Upper lobe of left lung (tissue), 4 donors: ENCODE measurements around the gene TDRD7.

ENCODE experiments used
- EP300 ChIP-seq, 4 donors: sonication (generic); formaldehyde crosslinking; IDR thresholded peaks; one replicate each; pipeline ENCODE4 v1.5.1; 2017; ENCODE audit warnings: antibody characterized with exemption in 4 of 4, control low read depth in 2 of 4
- POLR2A ChIP-seq, 4 donors: fragments of 450-650 bp; IDR thresholded peaks; one replicate each; pipeline ENCODE4 v1.5.1; 2016 to 2017; ENCODE audit warnings: antibody characterized with exemption in 4 of 4, mild to moderate bottlenecking in 2 of 4
- POLR2AphosphoS5 ChIP-seq, 2 donors: sonication (generic); formaldehyde crosslinking; IDR thresholded peaks; one replicate each; pipeline ENCODE4 v1.5.1; 2017; ENCODE audit warnings: antibody characterized with exemption in 2 of 2
- TF ChIP-seq, protein P1 (sequence below), 6 experiments: fragments of 450-650 bp in 4 of 6; fragments of 200-600 bp in 2 of 6; sonication (generic) in 2 of 6; IDR thresholded peaks; one replicate each; pipeline ENCODE4 v1.5.1; 2016 to 2019; ENCODE audit warnings: antibody characterized with exemption in 6 of 6

DNA sequence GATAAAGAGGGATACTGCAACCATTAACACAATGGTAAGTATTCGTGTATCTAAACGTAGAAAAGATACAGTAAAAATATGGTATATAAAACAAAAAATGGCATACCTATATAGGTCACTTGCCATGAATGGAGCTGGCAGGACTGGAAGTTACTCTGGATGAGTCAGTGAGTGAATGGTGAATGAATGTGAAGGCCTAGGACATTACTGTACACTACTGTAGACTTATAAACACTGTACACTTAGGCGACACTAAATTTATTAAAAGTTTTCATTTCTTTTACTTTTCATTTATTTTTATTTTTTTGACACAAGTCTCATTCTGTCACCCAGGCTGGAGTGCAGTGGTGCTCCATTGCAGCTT lies 14.1 kb downstream of the TDRD7 start:
- TF ChIP-seq, protein P1, sequence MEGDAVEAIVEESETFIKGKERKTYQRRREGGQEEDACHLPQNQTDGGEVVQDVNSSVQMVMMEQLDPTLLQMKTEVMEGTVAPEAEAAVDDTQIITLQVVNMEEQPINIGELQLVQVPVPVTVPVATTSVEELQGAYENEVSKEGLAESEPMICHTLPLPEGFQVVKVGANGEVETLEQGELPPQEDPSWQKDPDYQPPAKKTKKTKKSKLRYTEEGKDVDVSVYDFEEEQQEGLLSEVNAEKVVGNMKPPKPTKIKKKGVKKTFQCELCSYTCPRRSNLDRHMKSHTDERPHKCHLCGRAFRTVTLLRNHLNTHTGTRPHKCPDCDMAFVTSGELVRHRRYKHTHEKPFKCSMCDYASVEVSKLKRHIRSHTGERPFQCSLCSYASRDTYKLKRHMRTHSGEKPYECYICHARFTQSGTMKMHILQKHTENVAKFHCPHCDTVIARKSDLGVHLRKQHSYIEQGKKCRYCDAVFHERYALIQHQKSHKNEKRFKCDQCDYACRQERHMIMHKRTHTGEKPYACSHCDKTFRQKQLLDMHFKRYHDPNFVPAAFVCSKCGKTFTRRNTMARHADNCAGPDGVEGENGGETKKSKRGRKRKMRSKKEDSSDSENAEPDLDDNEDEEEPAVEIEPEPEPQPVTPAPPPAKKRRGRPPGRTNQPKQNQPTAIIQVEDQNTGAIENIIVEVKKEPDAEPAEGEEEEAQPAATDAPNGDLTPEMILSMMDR (IDR thresholded peaks at IDR 0.05): no peak
- TF ChIP-seq EP300 (IDR thresholded peaks at IDR 0.05) (no peak), POLR2A (IDR thresholded peaks at IDR 0.05) (no peak), POLR2AphosphoS5 (IDR thresholded peaks at IDR 0.05) (no peak)
